HG03064 (cell line): Measurements from ENCODE around the gene NAA15.
A peak's percentile ranks its signal among the peaks of the same experiment; 100 is the strongest.
"Not testable (repeated sequence)": the region's sequence is repeated elsewhere in the genome, so short reads cannot be mapped to it uniquely, and the experiment has no call there.

Experiments used
- ATAC-seq: cut with Tn5 transposase; IDR thresholded peaks from one replicate; pipeline ENCODE4 v1.9.1; 2021; ENCODE audit warnings: low read depth; ENCODE audit not compliant: unreplicated experiment

The NAA15 gene

DNA sequence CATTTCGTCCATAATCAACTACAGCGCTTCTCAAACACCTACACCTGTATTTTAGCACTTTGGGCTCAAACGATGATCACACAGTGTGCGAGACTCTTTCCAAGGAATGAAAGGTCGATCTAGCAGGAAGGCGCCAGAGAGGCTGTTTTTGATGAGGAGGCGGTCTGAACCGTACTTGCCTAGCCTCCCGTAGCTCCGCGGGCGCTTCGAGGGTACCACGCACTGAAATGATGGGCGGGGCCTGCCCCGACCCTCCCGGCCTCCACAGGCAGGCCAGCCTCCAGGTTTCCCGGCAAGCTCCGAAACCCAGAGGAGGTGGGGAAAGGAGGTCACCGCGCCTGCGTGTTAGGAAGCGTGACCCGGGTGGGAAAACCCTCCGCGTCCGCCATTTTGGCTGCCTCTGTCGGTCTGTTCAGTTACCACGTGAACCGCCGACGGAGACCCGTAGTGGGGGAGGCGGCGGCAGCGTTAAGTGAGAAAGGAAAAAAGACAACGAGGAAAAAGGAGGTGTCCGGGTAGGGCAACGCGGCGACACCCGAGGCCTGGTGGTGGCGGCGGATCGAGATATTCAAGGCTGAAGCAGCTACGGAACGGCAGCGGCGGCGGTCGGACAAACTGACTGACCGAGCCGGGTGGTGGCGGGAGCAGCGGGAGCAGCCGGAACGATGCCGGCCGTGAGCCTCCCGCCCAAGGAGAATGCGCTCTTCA lies at the start of gene NAA15:
Gene NAA15 (plus strand): TSS at position 393 of the 708 bp plus-strand sequence. CDS start 273 bp downstream, at position 666.
- ATAC-seq, result peak; percentile 77

DNA sequence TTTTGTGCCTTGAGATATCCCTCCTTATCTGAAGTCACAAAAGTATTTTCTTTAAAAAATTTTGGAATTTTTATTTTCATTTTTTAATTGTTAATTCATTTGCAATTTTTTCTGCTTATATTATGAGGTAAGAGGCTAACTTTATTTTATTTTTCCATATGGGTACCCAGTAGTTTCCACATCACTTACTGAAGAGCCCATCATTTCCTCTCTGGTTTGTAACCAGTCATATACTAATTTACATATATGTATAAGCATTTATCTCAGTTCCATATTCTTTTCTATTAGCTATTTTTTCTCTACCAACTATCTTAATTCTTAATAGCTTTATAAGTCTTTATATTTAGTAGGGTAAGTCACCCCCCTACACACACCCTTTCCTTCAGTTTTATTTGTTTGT lies 48.3 kb upstream of the NAA15 start:
- ATAC-seq, result no peak

GRCh38 chr4:139253713-139254112 lies 47.6 kb upstream of the NAA15 start:
- ATAC-seq, result no peak

GRCh38 chr4:139255581-139255980 lies 45.7 kb upstream of the NAA15 start:
- ATAC-seq, result not testable (repeated sequence)

GRCh38 chr4:139256349-139256748 lies 45.0 kb upstream of the NAA15 start:
- no peak for ATAC-seq

- no peak for ATAC-seq
Observed at GRCh38 chr4:139265654-139266053, 35.7 kb upstream of the NAA15 start.

GRCh38 chr4:139266208-139266582 lies 35.1 kb upstream of the NAA15 start:
- no peak for ATAC-seq

DNA sequence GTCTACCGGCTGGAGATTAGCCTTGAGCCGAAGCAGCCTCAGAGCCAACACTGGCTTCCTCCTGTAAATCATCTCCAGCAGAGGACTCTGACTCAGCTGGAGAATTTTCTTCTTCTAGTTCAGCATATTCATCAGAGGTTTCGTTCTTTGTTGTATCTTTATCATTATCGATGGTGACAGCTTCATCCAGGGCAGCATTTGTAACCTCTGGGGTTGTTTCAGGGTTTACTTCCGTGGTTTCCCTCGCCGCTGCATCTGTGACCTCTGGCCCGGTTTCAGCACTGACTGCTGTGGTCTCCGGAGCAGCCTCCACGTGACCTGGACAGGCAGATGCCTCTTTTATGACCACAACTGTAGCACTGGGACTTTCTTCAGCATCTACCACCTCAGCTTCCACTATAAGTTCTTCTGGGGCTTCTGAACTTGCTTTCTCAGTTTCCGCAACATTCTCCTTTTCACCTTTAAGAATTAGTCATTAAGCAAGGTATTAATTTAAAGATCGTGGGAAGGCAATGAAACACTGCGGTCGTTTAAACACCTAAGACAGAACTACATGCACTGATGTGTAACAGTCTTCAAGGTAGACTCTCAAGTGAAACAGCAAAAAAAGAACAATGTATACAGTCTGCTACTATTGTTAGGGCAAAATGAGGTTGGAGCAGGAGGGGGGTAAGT lies 34.6 kb upstream of the NAA15 start:
- ATAC-seq, result peak; percentile 97

- ATAC-seq, result no peak
Observed at GRCh38 chr4:139267301-139267700, 34.0 kb upstream of the NAA15 start.

GRCh38 chr4:139273835-139274234 lies 27.5 kb upstream of the NAA15 start:
- no peak for ATAC-seq

DNA sequence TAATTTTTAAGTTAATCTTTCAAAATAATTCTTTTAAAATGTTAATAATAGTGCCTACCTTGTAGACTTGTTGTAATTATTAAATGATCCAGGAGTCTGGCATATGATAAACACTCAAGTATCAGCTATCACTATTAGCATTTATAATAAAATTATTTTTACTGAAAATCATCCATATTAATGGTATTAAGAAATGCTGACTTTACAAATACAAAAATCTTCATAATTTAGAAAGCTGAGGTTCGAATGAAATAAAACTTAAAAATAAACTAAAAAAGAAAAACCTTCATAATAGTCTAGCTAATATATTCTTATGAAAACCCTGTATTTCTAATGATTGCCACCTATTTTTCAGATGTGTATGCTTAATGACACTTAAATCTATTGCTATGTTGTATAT lies 26.5 kb upstream of the NAA15 start:
- no peak for ATAC-seq

DNA sequence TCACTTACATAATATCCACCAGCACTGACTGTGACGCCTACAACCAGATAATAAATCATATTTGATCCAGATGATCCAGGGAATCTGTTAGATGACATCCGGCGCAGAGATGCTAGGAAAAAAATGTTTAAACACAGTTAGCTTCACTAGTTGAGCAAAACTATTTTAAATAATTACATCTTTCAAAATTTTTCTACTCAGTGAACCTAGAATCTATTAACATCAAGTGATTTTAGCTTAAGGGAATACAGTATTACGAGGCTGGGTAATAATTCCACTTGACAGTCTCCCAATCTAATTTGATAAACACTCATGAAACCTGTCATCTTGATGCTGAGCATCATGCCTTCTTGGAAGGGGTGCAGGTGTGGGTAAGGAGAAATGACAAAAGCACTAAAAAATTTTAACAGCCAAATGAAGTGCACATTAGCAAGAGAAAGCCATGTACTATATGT lies 26.0 kb upstream of the NAA15 start:
- ATAC-seq, result no peak

GRCh38 chr4:139278485-139278884 lies 22.8 kb upstream of the NAA15 start:
- no peak for ATAC-seq

DNA sequence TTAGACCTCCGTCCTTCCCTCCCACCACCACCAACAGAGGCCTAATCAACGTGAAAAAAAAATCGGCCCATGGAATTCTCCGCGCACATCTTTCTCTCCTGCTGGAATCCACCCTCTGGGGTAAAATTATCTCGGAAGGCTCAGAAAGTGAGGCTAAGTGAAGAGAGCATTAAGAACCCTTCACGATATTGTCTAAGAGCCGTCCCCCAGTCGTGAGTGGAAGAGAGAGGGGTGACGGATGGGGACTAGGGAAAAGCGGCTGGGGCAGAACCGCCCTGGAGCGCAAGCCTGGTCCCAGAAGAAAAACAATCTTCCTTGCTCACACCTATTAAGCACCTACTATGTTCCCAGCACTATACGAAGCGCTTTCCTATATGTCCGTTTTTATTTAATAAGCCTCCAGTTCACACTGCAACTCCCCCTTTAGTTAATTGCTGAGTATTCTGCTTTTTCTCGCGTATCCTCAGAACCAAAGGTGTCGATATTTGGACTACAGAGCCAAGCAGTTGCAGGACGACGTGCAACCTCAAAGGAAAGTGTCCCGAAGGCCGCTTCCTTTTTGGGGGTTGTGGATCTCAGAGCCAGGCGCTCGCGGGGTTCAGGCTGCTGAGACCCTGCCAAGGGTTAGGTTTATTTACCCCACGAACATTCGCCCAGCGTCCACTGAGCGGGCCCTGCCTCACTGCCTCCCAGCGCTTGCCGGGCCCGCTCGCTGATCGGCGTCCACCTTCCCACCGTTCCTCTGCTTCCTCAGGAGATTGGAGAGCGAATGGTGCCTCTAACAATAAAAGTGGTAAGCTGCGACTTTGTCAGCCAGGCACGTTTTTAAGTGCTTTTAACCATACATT lies 22.2 kb upstream of the NAA15 start:
- ATAC-seq, result no peak

- no peak for ATAC-seq
Observed at GRCh38 chr4:139279760-139280620, 21.3 kb upstream of the NAA15 start, which contains the start of gene MGARP. Gene MGARP (minus strand): TSS chr4:139280225. CDS start chr4:139280158, 67 bp downstream.

GRCh38 chr4:139282065-139282720 lies 19.1 kb upstream of the NAA15 start:
- no peak for ATAC-seq

GRCh38 chr4:139282721-139283075 lies 18.6 kb upstream of the NAA15 start:
- no peak for ATAC-seq

GRCh38 chr4:139286186-139286698 lies 15.1 kb upstream of the NAA15 start:
- ATAC-seq, result no peak

DNA sequence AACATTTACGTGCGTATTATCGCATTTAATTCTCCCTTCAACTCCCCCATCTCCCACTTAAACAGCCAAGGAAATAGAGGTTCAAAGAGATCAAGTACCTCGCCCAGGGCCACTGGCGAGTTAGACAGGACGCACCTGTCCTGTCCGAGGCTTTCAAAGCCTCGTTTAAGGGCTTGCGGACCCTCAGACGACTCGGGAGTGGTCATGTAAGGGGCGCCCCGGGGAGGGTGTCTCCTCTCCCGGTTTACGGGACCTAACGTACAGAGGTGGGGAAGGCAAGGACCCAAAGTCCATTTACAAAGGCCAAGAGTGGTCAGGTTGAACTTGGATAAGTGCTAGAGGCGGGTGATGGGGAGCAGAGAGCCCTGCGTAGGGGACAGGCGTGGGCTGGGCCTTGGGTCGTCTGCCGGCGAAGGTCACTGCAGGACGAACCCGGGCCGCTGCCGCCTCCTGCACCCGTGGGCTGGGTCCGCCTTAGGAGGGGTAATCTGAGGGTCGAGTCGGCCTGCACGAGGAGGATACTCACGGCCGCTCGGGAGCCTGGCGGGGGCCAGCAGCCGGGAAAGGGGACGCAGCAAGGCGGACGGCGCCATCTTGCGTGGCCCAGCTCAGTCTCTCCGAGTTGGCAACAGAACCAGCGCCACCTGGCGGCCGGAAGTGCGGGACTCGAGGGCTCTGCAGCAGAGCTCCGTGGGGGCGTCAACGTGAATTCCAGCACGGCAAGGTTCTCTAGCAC lies 5.9 kb upstream of the NAA15 start:
- ATAC-seq, result peak; percentile 91
